Dendritic cell treated with granulocyte-macrophage colony-stimulating factor and Interleukin-4, amounts not matched to agents 40 ng/mL and 50 ng/mL, for 4 days (primary cell): ENCODE data around the gene UMOD.

Source experiments
- H3K27ac Mint-ChIP-seq: one replicate; pipeline ENCODE4 v1.8.0; 2022; ENCODE audit warnings: mild to moderate bottlenecking, mixed read lengths
- H3K27me3 Mint-ChIP-seq: one replicate; pipeline ENCODE4 v1.8.0; 2022; ENCODE audit warnings: mild to moderate bottlenecking, mixed read lengths
- H3K36me3 Mint-ChIP-seq: one replicate; pipeline ENCODE4 v1.8.0; 2022; ENCODE audit warnings: low read depth, mixed read lengths
- H3K4me1 Mint-ChIP-seq: one replicate; pipeline ENCODE4 v1.8.0; 2022; ENCODE audit warnings: low read depth, mixed read lengths
- H3K4me3 Mint-ChIP-seq: one replicate; pipeline ENCODE4 v1.8.0; 2022; ENCODE audit warnings: mild to moderate bottlenecking, moderate library complexity, mixed read lengths
- H3K9me3 Mint-ChIP-seq: one replicate; pipeline ENCODE4 v1.8.0; 2022; ENCODE audit warnings: mixed read lengths
- intact Hi-C: fragments of 100-400 bp; cut with micrococcal nuclease; formaldehyde crosslinking; loops from one replicate; pipeline ENCODE4 v1.15.0; 2022

The UMOD gene

DNA sequence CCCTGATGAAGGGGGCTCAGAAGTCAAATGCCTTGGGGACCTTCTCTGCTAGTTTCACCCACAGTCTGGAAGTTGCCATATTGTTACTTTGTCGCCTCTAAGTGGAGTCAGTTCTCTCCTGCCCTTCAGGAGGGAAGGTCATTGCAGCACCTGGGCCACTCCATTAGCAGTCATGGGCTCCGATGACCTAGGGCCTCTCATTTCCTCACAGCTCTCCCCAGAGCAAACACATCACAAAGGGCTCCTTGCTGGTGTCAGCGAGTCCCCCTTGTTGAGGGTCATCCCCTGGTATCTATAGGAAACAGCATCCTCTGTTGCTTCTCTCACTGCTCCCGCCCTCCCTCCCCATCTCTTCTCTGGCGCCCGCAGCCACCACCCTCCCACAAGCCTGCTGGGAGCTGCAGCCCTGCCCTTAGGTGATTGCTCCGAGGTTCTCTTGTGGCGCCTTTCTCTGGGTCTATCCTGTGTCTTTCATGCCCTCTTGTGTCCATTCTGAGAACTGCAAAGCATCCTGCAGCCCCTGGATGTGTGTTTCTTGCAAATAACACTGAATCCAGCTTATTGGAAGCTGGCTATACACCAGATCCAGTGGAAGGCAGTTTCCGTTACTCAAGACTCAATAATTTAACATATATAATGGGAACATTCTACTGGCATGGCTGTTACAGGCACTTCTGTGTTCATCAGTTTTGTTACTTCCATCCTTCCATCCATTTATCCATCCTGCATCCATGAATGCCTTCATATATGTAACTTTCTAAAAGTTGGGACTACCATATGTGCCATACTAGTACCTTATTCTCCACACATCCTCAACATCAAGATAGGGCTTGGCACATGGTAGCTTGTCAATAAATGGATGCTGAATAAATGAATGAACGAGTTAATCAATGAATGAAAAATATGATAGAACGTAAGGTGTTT lies 30.9 kb upstream of the UMOD start:
- no peaks in the 10 kb centered on the region for H3K9me3 Mint-ChIP-seq
- H3K4me1 Mint-ChIP-seq: peaks cover 2% of the 10 kb centered on the region
- H3K27ac Mint-ChIP-seq: no peak overlapping the region
- H3K27me3 Mint-ChIP-seq: peaks cover 24% of the 10 kb centered on the region
- no peak overlapping the region for H3K4me3 Mint-ChIP-seq
- H3K36me3 Mint-ChIP-seq: no peaks in the 10 kb centered on the region
- intact Hi-C loops: loop anchor here (1.0 kb wide), 1 partner anchor 476 kb away; no protein-coding TSS in a partner anchor

DNA sequence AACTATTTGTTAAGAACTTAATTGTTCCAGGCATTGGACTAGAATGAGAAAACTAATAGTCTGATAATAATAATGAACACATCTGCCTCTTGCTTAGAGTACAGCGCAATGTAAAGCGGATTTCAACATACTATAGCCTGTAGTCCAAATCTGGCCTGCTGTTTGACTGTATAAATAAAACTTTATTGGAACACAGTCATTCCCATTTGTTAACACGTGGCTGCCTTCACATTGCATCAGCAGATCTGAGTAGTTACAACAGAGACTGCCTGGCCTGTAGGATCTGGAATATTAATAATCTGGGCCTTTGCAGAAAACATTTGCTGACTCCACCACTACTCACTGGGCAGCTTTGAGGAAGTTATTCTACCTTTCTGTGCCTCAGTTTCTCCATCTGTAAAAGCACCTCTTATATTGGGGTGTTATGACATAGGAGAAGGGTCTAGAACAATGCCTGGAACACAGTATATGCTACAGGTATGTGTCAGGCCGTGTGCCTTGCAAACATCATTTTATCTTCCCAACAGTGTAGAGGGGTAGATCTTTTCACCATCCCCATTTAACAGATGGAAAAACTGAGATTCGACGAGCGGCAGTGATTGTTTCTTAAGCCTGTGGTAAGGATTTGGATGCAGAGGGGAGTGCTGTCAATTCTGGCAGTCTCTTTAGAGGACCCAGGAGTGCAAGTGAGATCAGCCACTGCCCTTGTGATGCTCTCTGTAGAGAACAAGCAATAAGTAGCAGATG lies 29.9 kb upstream of the UMOD start:
- H3K27ac Mint-ChIP-seq: no peak overlapping the region
- intact Hi-C loops: no loop called here
- H3K4me1 Mint-ChIP-seq: peaks cover 6% of the 10 kb centered on the region
- no peak overlapping the region for H3K4me3 Mint-ChIP-seq
- H3K36me3 Mint-ChIP-seq: no peaks in the 10 kb centered on the region
- H3K27me3 Mint-ChIP-seq: peaks cover 23% of the 10 kb centered on the region
- no peaks in the 10 kb centered on the region for H3K9me3 Mint-ChIP-seq

DNA sequence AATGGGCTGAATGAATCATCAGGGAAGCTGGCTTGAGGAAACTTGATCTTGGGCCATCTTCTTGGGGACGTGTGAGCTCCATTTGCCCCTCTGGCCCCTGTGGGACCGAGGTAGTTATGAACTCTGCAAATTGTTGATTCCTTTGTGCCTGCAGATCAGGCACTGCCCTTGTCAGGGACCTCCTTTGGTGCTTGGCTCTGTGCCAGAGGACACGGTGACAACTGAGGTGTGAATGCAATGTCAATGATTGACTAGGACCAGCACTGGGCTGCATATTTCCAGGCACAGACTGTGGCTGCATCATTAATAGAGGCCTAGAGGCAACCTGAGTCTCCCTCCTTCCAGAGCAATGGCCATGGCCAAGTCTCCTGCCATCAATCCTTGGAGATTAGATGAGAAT lies 28.3 kb upstream of the UMOD start:
- intact Hi-C loops: no loop called here
- Mint-ChIP-seq H3K4me1 (peaks cover 6% of the 10 kb centered on the region), H3K27ac (no peak overlapping the region), H3K4me3 (no peak overlapping the region), H3K9me3 (no peaks in the 10 kb centered on the region), H3K27me3 (peaks cover 14% of the 10 kb centered on the region), H3K36me3 (no peaks in the 10 kb centered on the region)

DNA sequence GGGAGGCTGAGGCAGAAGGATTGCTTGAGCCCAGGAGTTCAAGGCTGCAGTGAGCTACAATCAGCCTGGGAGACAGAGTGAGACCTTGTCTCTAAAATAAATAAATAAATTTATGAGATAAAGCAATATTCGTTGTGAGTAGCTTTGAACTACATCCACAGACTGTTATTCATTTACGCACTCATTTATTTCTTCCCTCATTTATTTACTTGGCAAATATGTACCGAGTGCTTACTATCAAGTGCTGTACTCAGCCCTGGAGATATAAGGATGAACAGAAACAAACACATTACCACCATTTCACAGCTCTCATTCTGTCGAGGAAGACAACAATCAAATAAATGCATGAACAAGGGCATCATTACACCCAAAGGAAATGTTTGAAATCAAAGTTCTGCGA lies 24.7 kb upstream of the UMOD start:
- Mint-ChIP-seq H3K27ac (no peak overlapping the region), H3K4me1 (peaks cover 6% of the 10 kb centered on the region), H3K9me3 (no peaks in the 10 kb centered on the region), H3K36me3 (no peaks in the 10 kb centered on the region), H3K27me3 (peaks cover 13% of the 10 kb centered on the region), H3K4me3 (no peak overlapping the region)
- intact Hi-C loops: no loop called here

DNA sequence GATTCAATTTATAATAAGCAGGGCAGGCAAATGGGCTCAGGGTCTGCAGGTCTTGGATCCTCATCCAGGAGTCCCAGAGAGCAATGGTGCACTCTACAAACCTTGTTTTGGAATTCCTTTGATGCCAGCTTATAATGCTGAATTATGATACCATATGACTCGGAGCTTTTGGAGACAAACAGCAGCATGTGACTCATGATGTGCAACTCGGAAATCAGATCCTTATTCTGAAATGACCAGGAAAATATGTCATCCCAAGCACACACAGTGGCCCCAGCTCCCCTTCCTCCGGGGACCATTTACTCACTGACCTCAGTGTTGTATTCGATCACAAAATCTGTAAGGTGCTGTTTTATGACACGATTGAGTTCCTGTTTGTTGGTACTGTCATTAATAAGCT lies 20.2 kb upstream of the UMOD start:
- H3K36me3 Mint-ChIP-seq: no peaks in the 10 kb centered on the region
- H3K4me3 Mint-ChIP-seq: no peak overlapping the region

DNA sequence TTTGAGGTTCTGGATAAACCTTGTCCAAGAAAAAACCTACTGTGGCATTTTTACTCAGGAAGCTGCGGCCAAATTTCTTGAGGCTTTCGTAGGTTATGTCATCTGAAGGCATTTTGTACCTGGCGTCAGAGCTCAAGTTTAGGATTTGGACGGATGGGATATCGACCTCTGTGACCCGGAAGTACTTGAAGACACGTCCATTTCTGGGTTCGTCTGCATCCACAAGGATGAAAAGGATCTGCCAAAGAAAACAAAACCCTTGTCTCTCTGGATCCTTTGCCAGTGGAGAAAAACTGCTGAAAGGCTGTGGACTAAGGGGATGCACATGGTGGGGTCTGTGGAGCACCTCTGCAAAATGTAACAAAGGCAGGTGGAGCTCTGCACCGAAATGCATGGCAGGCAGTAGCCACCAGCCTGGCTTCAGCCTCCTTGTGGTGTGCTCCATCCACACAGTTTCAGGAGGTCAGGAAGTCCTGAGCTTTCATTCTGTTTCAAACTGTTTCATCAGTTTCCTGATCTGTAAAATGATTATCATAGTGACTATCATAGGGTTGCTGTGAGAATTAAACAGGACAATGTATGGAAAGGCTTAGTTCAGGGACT lies 17.0 kb upstream of the UMOD start:
- no peak overlapping the region for H3K27ac Mint-ChIP-seq
- H3K4me3 Mint-ChIP-seq: no peak overlapping the region
- H3K27me3 Mint-ChIP-seq: peaks cover 11% of the 10 kb centered on the region
- H3K9me3 Mint-ChIP-seq: no peaks in the 10 kb centered on the region
- intact Hi-C loops: no loop called here
- no peaks in the 10 kb centered on the region for H3K4me1 Mint-ChIP-seq
- no peaks in the 10 kb centered on the region for H3K36me3 Mint-ChIP-seq

More for the DNA sequence above, 20.2 kb upstream of the UMOD start:
- H3K27me3 Mint-ChIP-seq: peaks cover 17% of the 10 kb centered on the region
- no peak overlapping the region for H3K27ac Mint-ChIP-seq
- H3K4me1 Mint-ChIP-seq: no peaks in the 10 kb centered on the region
- intact Hi-C loops: no loop called here
- no peaks in the 10 kb centered on the region for H3K9me3 Mint-ChIP-seq

DNA sequence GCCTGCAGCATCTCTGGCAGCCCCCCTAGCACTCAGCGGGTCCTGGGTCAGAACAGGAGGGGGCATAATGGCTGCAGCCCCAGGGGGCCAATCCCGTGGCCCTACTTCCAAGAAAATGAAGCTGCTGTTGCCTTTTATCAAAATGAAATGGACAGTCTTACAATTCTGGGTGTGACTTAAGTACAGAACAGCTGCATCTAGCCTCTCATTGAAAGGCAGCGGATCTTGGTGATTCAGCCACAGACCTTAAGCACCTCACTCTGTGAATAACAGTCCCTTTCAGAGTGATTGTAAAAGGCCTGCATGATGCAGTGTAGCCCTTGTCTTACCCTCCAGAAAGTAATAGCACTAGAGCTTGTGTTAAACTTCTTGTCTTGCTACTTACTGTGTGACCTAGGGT lies 11.5 kb upstream of the UMOD start:
- H3K9me3 Mint-ChIP-seq: no peaks in the 10 kb centered on the region

DNA sequence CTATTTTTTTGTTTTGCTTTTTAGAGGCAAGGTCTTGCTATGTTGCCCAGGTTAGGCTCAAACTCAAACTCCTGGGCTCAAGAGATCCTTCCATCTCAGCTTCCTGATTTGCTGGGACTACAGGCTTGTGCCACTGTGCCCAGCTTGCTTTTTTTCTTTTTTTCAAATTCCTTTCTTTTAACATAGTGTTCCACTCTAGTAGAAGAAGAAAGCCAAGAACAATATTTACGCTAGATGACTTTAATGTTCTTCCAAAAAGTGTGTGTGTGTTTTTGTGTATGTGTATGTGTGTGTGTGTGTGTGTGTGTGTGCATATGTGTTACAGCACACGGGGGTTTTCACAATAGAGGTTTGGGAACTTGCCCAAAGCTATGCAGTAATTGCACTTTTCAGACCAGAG lies 10.7 kb upstream of the UMOD start:
- no peaks in the 10 kb centered on the region for H3K9me3 Mint-ChIP-seq
- intact Hi-C loops: no loop called here
- no peak overlapping the region for H3K4me3 Mint-ChIP-seq
- H3K27ac Mint-ChIP-seq: no peak overlapping the region
- no peaks in the 10 kb centered on the region for H3K36me3 Mint-ChIP-seq
- no peaks in the 10 kb centered on the region for H3K4me1 Mint-ChIP-seq
- H3K27me3 Mint-ChIP-seq: peaks cover 6% of the 10 kb centered on the region

More for the DNA sequence above, 11.5 kb upstream of the UMOD start:
- no peaks in the 10 kb centered on the region for H3K36me3 Mint-ChIP-seq
- intact Hi-C loops: no loop called here
- no peak overlapping the region for H3K4me3 Mint-ChIP-seq
- peaks cover 6% of the 10 kb centered on the region for H3K27me3 Mint-ChIP-seq
- no peaks in the 10 kb centered on the region for H3K4me1 Mint-ChIP-seq
- no peak overlapping the region for H3K27ac Mint-ChIP-seq

DNA sequence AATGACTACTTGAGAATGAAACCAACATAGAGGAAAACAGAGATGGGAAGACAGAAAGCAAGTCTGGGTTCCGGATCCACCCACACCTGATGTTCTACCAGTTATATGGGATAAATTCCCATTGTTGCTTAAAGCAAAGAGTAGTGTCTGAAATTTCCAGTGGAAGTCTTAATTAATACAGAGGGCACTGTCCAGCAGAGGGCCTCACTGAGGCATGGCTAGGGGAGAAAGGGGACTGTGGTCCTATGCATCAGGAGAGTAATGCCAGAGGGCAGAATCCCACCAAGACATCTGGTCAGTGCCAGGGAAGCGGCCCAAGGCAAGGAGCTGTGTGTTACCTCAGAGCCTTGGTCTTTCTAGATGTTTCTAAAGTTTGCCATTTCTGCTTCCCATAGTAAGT lies 7.5 kb upstream of the UMOD start:
- Mint-ChIP-seq H3K4me1 (no peaks in the 10 kb centered on the region), H3K9me3 (no peaks in the 10 kb centered on the region), H3K27ac (no peak overlapping the region), H3K4me3 (no peak overlapping the region), H3K36me3 (no peaks in the 10 kb centered on the region), H3K27me3 (no peaks in the 10 kb centered on the region)
- intact Hi-C loops: no loop called here

DNA sequence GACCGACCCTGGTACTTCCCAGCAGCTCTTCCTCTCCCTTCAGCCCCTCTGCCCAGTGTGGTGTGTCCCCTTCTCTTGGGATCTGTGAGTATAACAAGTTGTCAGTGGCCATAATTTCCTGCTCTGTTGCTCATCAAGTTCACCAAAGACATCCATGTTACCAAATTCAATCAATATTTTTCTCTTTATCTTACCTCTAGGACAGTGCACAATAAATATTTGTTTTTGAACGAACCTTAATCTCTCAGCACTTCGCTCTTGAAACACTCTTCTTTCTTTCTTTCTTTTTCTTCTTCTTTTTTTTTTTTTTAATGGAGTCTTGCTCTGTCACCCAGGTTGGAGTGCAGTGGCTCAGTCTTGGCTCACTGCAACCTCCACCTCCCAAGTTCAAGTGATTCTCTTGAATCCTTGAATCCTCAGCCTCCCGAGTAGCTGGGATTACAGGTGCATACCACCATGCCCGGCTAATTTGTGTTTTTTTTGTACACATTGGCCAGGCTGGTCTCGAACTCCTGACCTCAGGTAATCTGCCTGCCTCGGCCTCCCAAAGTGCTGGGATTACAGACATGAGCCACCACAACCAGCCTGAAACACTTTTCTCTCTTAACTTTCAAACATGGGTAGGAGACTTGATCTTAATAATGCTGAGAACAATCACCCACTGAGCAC lies 2.7 kb upstream of the UMOD start:
- no peaks in the 10 kb centered on the region for H3K9me3 Mint-ChIP-seq
- no peak overlapping the region for H3K4me3 Mint-ChIP-seq
- H3K36me3 Mint-ChIP-seq: no peaks in the 10 kb centered on the region
- intact Hi-C loops: no loop called here
- H3K27ac Mint-ChIP-seq: no peak overlapping the region
- H3K4me1 Mint-ChIP-seq: no peaks in the 10 kb centered on the region
- no peaks in the 10 kb centered on the region for H3K27me3 Mint-ChIP-seq

DNA sequence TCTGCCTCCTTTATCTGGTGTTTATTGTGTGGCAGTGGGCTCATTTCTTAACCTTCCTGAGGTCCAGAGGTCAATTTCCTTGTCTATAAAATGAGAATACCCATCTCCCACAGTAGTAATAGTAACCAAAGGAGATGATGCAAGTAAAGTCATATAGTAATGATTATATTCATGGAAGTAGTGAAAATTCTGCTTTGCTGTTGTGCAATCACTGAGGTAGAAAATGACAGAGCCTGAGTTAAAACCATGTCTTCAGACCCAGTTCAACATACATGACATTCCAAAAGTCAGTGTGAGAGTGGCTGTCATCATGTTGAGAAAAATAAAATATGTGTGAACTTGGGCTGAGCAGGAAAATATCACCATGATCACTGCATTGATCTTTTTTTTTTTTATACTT lies 864 bp upstream of the UMOD start:
- no peaks in the 10 kb centered on the region for H3K4me1 Mint-ChIP-seq
- no peaks in the 10 kb centered on the region for H3K9me3 Mint-ChIP-seq
- no peaks in the 10 kb centered on the region for H3K36me3 Mint-ChIP-seq
- no peak overlapping the region for H3K4me3 Mint-ChIP-seq
- H3K27me3 Mint-ChIP-seq: peaks cover 6% of the 10 kb centered on the region
- intact Hi-C loops: no loop called here
- no peak overlapping the region for H3K27ac Mint-ChIP-seq

DNA sequence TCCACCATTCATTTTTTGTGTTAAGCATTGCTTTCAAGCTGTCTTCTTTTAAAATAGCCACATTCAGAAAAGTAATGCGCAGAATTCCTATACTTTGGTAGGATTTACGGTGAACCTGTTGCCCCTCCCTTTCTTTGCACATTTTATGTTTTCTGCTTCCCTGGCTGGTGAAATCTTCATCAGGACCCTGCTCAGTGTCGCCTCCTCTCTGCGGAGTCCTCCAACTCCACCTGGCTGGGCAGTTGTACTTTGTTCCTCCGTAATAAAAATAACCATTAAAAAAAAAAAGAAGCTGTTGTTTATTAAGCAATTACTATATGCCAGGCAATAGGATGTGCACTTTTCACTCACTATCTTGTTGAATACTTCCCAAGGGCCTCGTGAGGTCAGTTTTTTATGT lies 2.9 kb downstream of the UMOD start:
- intact Hi-C loops: no loop called here
- H3K4me3 Mint-ChIP-seq: no peak overlapping the region
- H3K36me3 Mint-ChIP-seq: no peaks in the 10 kb centered on the region
- no peaks in the 10 kb centered on the region for H3K4me1 Mint-ChIP-seq
- no peak overlapping the region for H3K27ac Mint-ChIP-seq
- peaks cover 12% of the 10 kb centered on the region for H3K27me3 Mint-ChIP-seq
- no peaks in the 10 kb centered on the region for H3K9me3 Mint-ChIP-seq

DNA sequence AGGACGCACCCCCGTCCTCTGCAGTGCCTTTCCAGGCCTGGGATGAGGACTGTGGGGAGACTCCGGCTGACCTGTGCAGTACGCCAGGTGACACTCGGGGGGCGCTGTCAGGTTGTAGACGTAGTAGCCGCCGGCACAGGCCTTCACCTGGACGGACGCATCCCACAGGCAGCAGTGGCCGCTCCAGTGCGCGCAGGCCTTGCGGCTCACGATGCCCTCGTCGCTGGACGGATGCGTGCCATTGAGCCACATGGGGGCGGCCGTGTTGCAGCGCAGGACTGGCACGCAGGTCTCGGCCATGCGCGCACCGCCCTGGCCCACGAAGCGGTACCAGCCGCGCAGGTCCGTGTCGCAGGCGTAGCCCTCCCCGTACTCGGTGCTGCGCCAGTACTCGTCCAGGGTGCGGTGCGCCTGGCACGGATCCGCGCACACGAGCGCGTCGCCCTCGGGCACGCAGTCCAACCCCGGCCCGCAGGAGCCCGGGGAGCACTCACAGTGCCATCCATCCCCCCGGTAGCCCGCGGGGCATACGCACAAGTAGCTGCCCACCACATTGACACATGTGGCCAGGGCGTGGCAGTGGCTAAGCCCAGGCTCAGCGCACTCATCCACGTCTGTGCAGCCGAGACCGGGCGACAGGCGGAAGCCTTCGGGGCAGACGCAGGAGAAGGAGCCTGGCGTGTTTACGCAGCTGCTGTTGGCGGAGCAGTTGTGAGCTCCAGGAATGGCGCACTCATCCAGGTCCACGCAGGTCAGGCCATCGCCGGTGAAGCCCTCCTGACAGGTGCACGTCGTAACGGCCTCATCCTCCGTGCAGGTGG lies 3.9 kb downstream of the UMOD start:
- intact Hi-C loops: no loop called here
- no peaks in the 10 kb centered on the region for H3K4me1 Mint-ChIP-seq
- H3K36me3 Mint-ChIP-seq: no peaks in the 10 kb centered on the region
- no peaks in the 10 kb centered on the region for H3K9me3 Mint-ChIP-seq
- no peak overlapping the region for H3K4me3 Mint-ChIP-seq
- peaks cover 12% of the 10 kb centered on the region for H3K27me3 Mint-ChIP-seq
- H3K27ac Mint-ChIP-seq: no peak overlapping the region
